ENCODE measurements around the gene EN1.

GRCh38 chr2:118861731-118862130 is 14.3 kb upstream of the EN1 start:
- TF ChIP-seq CTCF (IDR thresholded peaks at IDR 0.05) (no peak), RAD21 (conservative IDR thresholded peaks at IDR 0.05 in 1 of 2, IDR thresholded peaks at IDR 0.05 in 1 of 2) (no peak), POLR2A (IDR thresholded peaks at IDR 0.05; ENCODE audit: low read length) (no peak), MAX (IDR thresholded peaks at IDR 0.05) (no peak), EP300 (IDR thresholded peaks at IDR 0.05) (no peak), CHD2 (IDR thresholded peaks at IDR 0.05; ENCODE audit: low read length, partially characterized antibody) (no peak)

All from A549 (cell line).